GM21529 (cell line): ENCODE data around the gene CDC25A.
"Not testable (repeated sequence)": the region's sequence is repeated elsewhere in the genome, so short reads cannot be mapped to it uniquely, and the experiment has no call there.

ENCODE experiments used
- ATAC-seq: cut with Tn5 transposase; IDR thresholded peaks from one replicate; pipeline ENCODE4 v1.9.1; 2021; ENCODE audit not compliant: unreplicated experiment

CDC25A gene

GRCh38 chr3:48188266-48189201 lies at the start of gene CDC25A:
Gene CDC25A, minus strand, starts transcription at chr3:48188417. Its CDS starts 470 bp downstream, at chr3:48187947.
- peak; percentile 96 for ATAC-seq

GRCh38 chr3:48236531-48236930 lies 48.3 kb upstream of the CDC25A start:
- ATAC-seq = no peak

DNA sequence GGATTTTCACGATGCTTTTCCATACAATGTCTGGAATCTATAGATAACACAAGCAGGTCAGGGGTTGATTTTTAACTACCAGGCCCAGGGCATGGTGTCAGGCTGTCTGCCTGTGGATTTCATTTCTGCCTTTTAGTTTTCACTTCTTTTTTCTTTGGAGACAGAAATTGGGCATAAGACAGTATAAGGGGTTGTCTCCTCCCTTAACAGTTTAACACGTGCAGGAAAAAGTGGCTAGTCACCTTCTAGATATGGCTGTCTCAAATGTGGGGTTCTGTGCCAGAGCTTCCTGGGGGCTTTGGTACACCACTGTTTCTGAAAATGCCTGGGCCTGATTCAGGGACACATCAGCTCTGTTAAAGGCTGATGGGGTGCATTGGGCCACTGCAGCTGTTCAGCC lies 45.3 kb upstream of the CDC25A start:
- ATAC-seq = no peak

DNA sequence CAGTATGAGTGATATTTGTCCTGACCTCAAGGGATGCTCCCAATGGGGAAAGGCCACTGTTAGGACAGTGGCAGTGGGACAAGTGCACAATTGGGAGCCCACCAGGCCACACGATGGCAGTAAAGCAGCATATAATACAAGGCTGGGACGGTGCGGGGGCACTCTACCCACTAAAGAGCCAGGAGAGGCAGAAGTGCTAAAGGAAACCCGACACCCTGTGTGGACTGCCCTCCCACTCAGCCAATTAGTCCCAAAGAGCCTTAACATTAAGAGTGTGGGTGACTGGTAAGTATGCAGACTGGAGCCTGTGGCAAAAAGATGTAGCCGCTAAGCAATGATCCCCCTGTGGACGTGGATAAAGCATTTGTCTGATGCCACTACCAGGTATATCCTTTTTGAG lies 44.5 kb upstream of the CDC25A start:
- peak; percentile 89 for ATAC-seq

GRCh38 chr3:48232232-48232631 lies 44.0 kb upstream of the CDC25A start:
- no peak for ATAC-seq

DNA sequence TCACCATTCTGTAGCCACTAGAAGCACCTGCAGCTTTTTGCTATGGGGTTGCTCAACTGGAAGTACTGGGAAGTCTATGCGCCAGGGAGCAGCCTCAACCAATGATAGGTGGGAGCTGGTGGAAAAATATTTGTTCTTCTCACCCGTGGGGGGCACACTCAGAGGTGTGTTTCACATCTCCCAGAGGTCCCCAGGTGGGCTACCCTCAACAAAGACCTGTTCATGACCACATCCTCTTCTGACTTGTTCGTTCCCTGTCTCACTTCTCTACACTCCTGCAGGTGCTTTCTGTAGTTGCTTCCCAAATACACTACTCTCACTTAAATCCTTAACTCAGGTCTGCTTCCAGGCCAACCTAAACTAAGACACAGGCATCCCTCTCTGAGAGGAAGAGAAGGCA lies 38.7 kb upstream of the CDC25A start:
- ATAC-seq = no peak

DNA sequence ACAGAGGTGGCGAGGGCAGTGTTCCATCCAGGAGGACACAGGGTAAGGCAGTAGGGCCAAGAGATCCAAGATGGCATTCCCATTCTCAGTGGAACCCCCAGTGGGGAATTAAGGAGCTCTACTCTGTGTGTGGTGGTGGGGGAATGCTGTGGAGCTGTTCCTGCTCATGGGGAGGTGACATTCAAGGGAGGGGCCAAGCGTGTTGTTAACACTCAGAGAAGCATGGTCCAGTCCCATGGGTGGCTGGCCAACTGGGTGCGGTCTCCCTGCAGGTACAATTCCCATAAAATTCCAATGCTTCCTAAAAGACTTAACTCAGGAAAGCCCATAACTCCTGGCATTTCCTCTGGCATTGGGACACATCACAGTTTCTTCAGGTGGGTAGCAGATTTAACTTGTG lies 37.4 kb upstream of the CDC25A start:
- no peak for ATAC-seq

DNA sequence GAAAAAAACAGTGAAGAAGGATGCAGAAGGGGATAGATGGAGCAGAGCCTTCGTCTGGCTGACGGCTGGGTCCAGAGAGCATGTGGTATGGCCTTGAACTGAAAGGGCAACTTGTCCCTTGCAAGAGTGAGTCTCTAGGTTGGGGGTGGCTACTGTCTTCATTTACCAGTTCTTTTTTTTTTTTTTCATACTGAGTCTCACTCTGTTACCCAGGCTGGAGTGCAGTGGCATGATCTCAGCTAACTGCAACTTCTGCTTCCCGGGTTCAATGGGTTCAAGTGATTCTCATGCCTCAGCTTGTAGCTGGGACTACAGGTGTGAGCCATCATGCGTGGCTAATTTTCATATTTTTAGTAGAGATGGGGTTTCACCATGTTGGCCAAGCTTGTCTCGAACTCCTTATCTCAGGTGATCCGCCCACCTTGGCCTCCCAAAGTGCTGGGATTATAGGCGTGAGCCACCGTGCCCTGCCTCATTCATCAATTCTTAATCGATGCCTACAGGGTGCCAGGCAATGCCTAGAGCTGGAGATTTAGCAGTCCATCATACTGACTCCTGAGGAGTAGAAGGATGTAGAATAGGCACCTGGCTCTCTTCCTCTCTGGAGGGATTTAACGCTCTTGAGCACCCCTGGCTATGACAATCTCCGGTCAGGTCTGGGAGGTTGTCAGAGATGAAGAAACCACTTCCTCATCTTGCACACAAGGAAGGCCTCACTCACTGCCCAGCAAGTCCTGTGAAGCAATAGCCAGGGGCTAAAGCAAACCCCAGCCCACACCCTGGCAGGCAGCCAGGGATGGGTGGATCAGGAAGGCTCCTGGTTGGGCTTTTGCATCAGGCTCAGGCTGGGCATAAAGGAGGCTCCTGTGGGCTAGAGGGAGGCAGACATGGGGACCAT lies 34.6 kb upstream of the CDC25A start, which contains the start of gene CAMP:
Gene CAMP (plus strand): TSS at position 880 of the 898 bp plus-strand sequence. CDS start 17 bp downstream, at position 897.
- peak; percentile 65 for ATAC-seq

DNA sequence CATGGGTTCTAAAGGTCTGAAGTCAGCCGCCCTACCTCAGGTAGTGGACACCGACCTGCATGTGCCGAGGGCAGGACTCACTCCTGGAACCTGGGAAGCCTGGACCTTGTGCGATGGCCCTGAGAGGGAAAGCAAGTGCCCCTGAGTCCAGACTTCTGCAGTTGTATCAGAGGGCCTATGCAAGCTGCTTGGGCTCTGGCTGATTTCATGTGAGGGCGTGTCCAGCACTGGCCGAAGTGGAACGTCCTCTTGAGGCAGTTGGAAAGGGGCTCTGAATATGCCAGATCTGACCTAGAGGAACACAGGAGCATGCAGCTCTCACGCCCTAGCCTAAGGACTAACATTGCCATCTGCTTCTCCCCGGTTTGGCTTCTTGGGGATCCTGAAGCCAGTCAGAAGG lies 32.5 kb upstream of the CDC25A start:
- no peak for ATAC-seq

GRCh38 chr3:48219543-48219942 lies 31.3 kb upstream of the CDC25A start:
- ATAC-seq = no peak

- ATAC-seq = no peak
These were observed 30.3 kb upstream of the CDC25A start for GRCh38 chr3:48218537-48218936.

GRCh38 chr3:48217449-48217848 lies 29.2 kb upstream of the CDC25A start:
- no peak for ATAC-seq

DNA sequence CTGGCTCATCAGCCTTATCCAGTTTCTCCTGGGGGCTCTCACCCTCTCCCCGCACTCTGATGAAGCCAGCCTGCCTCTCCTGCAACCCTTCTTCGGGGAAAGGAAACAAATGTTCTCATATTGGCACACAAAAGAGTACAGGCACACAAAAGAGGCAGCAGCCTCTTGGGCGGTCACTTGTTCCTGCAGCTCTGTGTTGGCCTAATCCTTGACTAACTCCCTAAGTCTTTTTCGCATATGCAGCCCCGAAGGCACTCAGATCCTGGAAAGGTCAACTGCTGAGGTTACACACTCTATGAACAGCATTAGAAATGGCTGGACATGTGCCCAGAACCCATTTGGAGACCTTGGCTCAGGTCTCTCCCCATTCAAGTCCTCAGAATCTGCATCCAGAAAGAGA lies 27.7 kb upstream of the CDC25A start:
- ATAC-seq = no peak

GRCh38 chr3:48215466-48215865 lies 27.2 kb upstream of the CDC25A start:
- no peak for ATAC-seq

DNA sequence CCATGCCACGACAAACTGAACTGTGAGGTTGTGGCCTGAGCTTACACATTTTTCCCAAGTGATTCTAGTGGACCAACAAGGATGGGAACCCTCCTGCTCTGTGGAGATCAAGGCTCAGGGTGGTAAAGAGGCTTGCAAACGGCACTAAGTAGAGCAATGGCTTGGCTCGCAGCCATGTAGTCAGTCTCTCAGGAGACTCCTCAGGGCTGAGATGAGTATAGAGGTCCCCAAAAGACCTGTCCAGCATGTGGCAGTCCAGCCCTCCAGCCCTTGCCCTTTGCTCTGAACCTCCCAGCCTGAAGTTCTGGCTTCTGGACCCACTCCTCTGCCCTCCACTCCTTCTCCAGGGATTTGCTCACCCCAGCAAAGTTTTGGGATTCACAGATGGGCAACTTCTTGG lies 26.8 kb upstream of the CDC25A start:
- ATAC-seq = no peak

GRCh38 chr3:48214225-48214624 lies 26.0 kb upstream of the CDC25A start:
- ATAC-seq = no peak

DNA sequence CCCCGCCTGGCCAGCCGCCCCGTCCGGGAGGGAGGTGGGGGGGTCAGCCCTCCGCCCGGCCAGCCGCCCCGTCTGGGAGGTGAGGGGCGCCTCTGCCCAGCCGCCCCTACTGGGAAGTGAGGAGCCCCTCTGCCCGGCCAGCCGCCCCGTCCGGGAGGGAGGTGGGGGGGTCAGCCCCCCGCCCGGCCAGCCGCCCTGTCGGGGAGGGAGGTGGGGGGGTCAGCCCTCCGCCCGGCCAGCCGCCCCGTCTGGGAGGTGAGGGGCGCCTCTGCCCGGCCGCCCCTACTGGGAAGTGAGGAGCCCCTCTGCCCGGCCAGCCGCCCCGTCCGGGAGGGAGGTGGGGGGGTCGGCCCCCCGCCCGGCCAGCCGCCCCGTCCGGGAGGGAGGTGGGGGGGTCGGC lies 23.6 kb upstream of the CDC25A start:
- not testable (repeated sequence) for ATAC-seq

- not testable (repeated sequence) for ATAC-seq
These were observed 22.3 kb upstream of the CDC25A start for GRCh38 chr3:48210534-48210933.

GRCh38 chr3:48209445-48209844 lies 21.2 kb upstream of the CDC25A start:
- ATAC-seq = no peak

DNA sequence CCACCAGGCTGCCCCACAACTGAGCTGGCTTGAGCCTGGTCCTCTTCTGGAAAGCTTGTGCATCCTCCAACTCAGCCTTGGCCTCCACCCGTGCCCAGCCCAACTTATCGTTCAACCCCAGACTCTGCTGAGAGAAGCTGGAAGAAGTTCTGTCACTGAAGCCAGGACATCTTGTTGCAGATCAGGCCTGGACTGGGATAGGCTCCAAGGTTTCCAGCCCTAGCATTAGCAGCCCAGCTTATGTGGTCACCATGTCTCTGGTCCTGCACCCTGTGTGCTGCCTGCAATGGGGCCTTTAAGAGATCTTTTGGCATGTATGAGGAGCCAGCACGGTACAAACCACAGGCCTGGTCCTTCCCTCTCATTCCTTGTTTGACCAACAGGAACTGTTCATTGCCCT lies 19.9 kb upstream of the CDC25A start:
- no peak for ATAC-seq

DNA sequence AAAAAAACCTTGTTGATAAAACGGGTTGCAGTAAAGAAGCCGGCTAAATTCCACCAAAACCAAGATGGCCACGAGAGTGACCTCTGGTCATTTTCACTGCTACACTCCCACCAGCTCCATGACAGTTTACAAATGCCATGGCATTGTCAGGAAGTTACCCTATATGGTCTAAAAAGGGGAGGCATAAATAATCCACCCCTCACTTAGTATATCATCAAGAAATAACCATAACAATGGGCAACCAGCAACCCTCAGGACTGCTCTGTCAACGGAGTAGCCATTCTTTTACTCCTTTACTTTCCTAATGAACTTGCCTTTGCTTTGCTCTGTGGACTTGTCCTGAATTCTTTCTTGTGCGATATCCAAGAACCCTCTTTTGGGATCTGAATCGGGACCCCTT lies 14.4 kb upstream of the CDC25A start:
- no peak for ATAC-seq

- no peak for ATAC-seq
These were observed 10.9 kb upstream of the CDC25A start for GRCh38 chr3:48199117-48199516.
